ENCODE measurements around the gene FOXN1.

- no peak for TF ChIP-seq POLR2AphosphoS5 (IDR thresholded peaks at IDR 0.05)
- TF ChIP-seq CTCF (IDR thresholded peaks at IDR 0.05 in 8 of 11, conservative IDR thresholded peaks at IDR 0.05 in 3 of 11): no peak
Observed at GRCh38 chr17:28467456-28468025, 38.6 kb upstream of the FOXN1 start.
